Prostate gland (tissue), 2 donors: ENCODE data around the gene TNFSF9.

Source experiments
- CTCF ChIP-seq, 4 experiments: fragments of 200-600 bp in 2 of 4; fragments of 450-650 bp in 2 of 4; sonication (generic) in 2 of 4; IDR thresholded peaks; 1 replicate in 3 of 4; 2 replicates in 1 of 4; pipeline ENCODE4 v1.5.1; 2016 to 2019; ENCODE audit warnings: antibody characterized with exemption in 4 of 4, mild to moderate bottlenecking in 2 of 4, moderate library complexity in 2 of 4
- POLR2A ChIP-seq: fragments of 450-650 bp; IDR thresholded peaks from one replicate; pipeline ENCODE4 v1.6.1; 2016; ENCODE audit warnings: antibody characterized with exemption, mild to moderate bottlenecking
- POLR2AphosphoS5 ChIP-seq: sonication (generic); formaldehyde crosslinking; IDR thresholded peaks from one replicate; pipeline ENCODE4 v1.6.1; 2017; ENCODE audit warnings: antibody characterized with exemption

- TF ChIP-seq CTCF (IDR thresholded peaks at IDR 0.05) (no peak), POLR2A (no peak), POLR2AphosphoS5 (no peak)
These were observed 37.2 kb downstream of the TNFSF9 start for GRCh38 chr19:6568010-6568526.
